ENCODE data around the gene TTF2.

TTF2 gene

DNA sequence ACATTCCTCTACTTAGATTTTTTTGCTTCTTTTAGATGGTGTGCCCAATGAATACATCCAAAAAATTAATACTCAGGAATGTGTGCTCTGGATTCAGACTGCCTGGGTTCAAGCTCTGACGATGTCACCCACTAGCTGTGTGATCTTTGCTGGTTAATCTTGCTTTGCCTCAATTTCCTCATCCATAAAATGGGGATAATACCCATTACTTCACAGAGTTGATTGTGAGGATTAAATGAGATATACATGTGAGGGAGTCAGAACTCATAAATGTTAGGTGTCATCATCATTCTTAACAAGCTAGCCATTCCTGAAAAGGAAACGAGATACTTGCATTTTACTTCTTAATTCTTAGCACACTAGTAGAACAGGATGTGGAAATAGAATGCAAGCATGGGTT is 12.9 kb upstream of the TTF2 start:
- DNase-seq, result no peak

DNA sequence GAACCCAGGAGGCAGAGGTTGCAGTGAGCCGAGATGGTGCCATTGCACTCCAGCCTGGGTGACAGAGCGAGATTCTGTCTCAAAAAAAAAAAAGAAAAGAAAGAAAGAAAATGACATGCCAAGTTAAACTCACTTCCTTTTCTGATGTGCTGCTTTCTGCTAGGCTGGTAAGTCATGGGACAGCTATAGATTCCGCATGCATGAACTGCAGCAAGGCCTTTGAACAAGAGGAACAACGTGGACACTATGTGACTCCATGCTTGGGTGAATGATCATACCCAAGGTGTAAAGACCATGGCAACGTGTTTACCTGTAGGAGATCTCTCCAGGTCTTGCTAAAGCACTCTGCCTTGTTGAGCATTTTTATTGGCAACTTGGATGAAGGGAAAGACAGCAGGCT is 10.3 kb upstream of the TTF2 start:
- no peak for DNase-seq

DNA sequence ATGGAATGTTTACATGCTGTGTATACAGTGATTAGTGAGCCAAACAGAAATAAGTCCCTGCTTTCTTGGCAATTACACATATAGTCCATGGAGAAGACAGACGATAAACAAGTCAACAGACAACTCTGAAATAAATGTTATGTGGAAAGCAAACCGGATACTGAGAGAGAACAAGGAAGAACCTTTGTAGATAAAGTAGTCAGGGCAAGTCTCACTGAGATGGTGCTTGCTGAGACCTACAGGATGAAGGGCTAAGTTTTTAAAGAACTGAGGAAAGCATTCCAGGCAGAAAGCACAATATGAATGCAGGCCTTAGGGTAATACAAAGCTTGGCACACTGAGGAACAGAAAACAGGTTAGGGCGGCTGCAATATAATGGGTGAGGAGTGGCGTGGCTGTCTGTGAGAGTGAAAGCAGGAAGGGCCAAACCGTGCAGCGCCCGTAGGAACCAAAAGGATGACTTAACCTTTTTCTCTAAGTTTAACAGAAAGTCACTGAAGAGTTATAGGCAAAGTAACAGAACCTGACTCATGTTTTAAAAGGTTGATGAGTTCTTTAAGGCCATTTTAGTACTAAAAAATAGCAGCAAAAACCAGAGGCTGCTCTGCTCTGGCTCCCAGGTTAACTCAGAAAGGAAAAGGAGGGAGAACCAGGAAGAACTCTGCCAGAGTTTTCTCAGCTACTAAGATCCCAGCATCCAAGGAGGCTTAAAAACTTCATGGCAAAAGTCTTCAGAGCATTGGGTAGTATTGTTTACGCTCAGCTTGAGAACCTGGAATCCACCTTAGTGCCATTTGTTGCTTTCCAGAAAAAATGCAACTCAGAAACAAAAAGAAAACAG is 8.7 kb upstream of the TTF2 start:
- DNase-seq, result no peak

DNA sequence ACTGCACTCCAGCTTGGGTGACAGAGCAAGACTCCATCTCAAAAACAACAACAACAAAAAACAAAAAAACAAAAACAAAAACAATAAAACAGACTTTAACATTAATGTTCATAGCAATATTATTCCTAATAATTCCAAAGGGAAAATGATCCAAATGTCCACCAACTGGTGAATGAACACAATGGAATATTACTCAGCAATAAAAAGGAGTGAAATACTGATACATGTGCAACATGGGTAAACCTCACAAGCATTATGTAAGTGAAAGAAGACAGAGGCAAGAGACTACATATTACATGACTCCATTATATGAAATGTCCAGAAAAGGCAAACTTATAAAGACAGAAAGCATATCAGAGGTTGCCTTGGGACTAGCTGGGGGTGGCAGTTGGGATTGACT is 6.1 kb upstream of the TTF2 start:
- no peak for DNase-seq

DNA sequence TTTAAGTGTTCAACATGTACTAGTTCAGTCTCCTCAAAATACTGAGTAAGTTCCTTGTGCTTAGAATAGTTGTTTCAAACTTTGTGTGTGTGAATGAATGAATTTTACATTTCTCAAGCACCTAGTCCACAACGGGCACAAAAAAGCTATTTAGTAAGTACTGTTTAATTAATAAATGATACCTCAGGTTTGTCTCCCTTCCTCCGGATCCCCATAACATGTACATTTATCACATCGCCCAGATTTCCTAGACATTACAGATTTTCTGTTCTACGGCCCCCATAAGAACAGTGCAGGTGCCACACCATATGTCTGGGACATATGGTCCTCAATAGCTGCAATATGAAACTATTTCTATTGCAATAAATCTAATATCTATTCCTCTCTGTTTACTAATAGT is 1.3 kb upstream of the TTF2 start:
- no peak for DNase-seq

DNA sequence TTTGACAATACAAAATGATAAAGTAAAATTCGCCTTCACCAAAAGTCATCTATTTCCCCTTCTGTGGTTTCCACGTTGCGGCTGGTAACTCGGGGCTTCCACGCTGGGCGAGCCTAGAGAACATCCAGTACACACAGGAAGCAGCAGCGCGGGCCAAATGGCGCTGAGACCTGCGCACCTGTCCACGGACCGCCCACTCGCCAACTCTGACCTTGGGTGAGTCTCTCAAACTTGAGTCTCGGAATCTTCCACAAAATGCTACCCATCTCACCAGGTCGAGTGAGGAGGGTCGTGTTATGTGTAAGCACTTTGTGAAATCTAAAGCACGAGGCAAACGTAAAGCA is 820 bp upstream of the TTF2 start:
- DNase-seq, result peak in 3 of 4 experiments; percentile 20 to 47 (median 32)

DNA sequence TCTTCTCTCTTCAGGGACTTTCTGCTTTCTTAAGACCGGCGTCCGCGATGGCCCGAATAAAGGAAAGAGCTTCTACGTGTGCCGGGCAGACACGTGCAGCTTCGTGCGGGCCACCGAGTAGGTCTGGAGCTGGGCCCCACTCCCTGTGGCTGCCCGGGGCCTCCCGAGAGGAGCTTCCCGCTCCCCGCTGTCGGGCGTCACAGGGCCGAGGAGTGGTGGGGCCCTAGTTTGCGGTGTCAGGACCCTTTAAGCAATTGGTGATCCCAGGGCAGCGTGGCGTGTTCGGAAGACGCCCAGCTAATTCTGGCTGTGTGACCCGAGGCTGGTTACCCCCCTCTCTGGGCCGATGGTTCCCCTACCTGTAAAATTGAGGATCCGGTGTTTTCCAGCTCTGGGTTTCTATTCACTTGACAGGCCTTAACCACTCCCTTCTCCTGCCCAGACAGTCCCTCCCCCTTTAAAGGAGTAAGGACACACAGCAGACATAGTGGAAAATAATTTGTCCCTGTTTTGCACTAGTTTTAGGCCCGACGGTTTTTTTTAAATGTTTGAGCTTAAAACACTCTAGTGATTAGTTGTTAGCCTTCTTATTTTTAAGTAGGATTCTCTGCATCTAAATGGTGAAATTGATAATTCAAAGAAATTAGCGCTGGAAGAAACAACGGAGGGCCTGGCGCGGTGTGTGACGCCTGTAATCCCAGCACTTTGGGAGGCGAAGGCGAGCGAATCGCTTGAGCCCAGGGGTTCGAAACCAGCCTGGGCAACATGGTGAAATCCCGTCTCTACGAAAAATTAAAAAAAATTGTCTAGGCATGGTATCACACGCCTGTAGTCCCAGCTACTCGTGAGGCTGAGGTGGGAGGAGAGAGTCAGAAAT is 553 bp downstream of the TTF2 start:
- DNase-seq, result no peak

DNA sequence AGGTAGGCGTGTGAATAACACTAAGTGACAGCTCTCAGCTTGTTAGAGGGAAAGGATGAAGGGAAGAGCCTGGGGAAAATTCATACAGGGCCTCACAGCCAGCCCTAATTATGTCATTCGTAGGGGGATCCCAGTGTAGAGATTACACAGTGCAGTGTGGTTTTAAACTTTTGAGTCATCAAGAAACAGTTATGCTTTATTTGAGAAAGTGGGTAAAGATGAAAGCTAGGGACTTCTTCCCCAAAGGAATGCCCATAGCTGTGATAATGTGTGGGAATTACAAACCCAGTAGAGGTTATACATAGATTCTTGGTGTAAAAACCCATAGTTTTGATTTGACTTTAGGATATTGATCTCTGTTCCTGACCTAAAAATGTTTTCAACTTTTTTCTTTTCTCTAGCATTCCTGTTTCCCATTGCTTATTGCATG is 1.9 kb downstream of the TTF2 start:
- no peak for DNase-seq

DNA sequence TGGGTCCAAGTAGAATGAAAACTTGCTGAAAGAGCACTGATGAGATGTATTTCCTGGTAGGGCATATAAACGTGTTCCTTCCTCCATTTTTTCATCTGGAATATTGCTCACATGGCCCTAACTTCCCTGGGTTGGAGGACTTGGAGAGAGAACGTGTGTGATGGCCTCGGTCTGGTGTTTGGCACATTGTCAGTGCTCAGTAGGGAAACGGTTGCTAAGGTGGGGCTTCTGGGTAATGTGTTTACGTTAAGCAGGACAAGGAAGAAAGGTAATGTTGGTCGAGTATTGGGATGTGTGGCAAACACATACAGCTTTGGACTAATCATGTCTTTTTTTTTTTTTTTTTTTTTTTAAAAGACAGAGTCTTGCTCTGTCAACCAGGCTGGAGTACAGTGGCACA is 6.2 kb downstream of the TTF2 start:
- no peak for DNase-seq

DNA sequence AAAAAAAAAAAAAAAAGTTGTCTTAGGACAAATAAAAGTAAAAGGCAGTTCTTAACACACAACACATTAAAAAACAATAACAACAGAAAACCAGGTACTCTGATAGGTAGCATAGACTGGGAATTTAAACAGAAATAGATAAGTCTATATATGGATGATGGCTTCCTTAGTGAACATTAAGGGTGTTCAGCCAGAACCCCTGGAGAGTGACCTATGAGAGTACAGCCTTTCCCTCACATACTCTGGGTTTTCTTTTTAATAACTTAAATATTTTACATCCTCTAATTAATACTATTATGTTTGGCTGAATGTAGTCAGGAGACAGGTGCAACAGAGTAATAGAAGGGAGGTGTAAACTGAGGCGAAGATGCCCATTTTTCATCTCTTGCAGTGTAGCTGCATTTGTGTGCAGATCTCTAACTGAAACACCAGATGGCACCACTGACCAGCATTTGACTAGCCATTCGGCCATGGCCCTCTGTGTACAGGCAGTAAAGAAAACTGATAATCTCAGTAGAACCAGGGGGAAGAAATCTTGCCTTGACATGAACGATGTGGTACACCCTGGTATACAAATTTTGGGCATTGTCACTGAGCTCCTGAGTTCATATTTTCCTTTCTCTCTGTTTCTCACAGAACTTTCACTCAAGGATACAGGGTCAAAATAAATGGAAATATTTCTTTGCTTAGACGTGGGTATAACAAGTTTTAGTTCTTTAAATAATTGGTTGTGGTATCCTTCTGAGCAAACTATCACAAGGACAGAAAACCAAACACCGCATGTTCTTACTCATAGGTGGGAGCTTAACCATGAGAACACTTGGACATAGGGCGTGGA is 7.6 kb downstream of the TTF2 start:
- DNase-seq, result no peak

DNA sequence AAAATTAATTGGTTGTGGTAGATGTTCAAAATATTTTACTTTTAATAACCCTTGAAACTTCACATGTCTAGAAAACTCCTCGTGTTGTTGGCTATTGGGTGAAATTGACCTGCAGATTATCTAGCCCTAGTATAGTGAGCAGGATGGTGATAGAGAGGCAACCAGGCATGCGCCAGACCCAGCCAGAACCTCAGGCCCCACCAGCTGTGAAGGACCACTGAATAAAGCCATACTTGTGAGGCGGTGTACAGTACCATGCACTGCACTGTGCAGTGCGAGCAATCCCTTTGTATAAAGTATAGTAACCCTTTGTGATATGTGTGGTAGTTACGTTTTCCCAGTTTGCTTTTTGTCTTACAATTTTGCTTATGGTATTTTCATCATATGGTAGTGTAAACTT is 8.5 kb downstream of the TTF2 start:
- no peak for DNase-seq

DNA sequence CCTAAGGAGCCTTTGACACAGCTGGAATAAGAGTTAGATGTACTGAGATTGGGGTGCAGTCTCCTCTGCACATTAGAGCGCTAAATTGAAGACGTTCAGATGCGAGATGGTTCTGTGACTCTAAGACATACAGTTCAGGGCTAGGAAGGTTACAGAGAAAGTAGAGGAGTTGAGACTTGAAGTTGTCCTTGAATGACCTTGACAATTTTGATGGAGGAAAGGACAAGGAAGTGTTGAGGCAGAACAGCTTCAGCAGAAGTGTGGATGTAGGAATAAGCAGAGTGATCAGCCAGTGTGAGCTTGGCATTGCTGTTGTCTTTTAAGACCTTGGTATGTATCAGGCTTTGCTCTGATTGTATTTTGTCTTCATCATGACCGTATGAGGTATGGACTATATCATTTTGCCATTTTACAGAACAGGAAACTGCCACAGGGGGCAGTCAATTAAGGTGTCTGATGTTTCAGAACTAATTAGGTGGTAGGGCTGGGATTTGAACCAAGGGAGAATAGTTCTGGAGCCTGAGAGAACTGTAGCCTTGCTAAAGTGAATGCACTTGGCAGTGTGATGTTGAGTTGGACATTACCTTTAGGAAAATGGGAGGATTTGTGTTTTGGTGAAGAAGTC is 9.2 kb downstream of the TTF2 start:
- no peak for DNase-seq

DNA sequence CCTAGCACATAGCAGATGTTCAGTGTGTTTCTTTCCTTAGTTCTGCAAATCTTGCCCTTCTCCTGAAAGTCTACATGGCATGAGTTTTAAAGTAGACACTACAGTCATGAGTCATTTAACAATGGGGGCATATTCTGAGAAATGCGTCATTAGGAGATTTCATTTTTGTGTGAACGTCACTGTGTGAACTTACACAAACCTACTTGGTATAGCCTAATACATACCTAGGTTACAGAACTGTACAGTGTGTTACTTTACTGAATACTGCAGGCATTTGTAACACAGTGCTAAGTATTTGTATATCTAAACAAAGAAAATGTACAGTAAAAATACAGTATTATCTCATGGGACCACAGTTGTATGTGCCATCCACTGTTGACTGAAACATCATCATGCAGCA is 10.0 kb downstream of the TTF2 start:
- no peak for DNase-seq

DNA sequence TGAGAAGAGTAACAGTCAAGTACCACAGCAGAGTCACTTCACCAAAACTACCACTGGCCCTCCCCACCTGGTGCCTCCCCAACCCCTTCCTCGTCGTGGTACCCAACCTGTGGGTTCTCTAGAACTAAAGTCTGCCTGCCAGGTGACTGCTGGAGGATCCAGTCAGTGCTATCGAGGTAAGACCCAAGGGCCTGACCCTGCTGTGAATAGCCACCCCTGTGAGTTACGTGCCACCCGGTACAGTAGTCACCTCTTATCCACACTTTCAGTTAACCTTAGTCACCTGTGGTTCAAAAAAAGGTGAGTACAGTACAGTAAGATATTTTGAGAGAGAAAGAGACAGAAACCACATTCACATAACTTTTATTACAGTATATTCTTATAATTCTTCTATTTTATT is 16.5 kb downstream of the TTF2 start:
- no peak for DNase-seq

DNA sequence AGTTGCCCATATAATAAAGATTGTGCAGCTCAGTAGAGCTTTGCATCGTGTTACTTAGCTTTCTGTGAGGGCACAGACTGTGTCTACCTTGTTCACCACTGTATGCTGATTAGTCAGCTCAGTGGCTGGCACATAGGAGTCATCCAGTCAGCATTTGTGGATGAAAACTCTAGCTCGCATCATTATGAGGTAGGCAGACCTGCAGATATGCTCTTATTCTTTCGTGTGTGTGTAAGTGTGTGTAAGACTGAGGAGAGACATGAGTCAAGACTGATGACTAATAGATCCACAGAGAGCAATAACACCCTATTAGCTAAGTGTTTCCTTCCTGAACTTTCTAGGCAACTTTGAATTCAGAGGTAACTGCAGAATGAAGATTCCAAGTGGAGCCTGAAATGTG is 17.1 kb downstream of the TTF2 start:
- DNase-seq, result no peak

DNA sequence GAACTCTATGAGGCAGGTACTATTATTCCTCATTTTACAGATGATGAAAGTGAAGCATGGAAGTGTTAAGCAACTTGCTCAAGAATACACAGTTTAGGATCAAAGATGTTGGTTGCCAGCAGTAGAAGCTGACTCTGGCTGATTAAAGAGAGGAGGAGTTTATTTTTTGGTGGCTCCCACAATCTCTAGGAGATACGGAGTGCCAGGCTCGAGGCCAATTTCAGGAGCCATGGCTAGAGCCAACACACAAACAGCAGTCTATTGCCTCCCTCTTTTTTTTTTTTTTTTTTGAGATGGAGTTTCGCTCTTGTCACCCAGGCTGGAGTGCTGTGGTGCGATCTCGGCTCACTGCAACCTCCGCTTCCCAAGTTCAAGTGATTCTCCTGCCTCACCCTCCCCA is 19.6 kb downstream of the TTF2 start:
- no peak for DNase-seq

DNA sequence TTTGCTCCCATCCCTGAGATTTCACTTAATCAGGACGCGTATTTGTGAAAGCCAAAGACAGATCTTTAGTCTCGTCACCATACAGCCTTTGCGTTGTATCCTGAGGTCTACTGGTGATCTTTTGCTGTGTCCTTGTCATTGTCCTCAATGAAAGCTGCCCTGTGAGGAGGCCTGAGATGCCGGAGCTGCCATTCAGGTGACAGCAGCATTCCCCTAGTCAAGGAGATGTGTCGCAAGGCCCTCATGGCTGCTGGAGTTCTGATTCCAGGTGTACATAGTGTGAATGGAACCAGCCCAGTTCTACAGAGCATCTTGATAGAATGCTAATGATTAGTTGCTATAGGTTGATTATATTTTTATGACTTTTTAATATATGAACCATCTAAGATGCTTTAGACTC is 24.1 kb downstream of the TTF2 start:
- no peak for DNase-seq

DNA sequence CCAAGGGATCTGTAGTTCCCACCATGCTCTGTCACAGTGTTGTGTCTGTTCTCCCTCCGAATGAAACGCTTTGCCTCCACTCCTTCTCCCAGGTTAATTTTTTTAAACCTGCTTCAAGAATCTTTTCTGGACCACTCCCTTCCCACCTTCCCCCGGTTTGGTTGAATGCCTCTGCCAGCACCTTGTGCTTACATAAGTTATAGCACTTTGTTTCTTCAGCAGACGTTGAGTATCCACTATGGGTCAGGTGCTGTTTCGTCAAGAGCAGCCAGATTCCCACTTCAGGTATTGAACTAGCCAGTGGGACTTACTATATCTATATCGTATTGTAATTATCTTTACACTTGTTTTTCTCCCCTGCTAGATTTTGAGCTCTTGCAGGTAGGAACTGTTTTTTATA is 27.6 kb downstream of the TTF2 start:
- DNase-seq, result no peak

DNA sequence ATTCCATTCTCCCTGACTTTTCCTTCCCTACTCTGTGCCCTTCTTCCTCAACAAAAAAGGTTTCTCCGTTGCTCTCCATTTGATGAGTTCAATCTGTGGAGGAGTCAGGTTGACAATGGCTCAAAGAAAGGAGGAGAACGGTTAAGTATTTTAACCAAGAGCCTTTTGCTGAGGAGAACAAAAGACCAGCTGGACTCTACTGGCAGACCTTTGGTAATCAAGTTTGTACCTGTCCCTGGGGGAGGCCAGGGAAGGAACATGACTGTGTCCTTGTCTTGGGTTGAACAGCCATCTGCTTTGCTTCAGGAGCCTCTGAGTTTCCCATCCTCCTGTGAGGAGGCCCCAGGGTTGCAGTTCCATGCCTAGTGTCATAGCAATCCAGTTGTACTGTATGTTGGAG is 29.9 kb downstream of the TTF2 start:
- DNase-seq, result no peak

DNA sequence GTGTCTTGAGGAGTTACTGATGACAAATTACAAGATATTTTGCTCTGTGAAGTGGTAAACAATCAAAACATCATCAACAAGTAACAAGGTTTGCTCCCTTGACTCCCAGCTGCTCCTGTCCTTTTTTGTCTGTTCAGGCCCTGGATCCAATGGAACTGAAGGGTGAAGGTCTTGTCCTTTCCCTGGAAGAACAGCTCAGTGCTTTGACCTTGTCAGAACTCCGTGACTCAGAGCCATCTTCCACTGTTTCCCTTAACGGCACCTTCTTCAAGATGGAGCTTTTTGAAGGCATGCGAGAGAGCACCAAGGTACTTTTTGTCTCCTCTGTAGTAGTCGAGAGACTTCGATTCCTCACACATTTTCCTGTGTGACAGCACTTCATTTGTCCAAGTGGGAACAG is 32.5 kb downstream of the TTF2 start:
- no peak for DNase-seq

DNA sequence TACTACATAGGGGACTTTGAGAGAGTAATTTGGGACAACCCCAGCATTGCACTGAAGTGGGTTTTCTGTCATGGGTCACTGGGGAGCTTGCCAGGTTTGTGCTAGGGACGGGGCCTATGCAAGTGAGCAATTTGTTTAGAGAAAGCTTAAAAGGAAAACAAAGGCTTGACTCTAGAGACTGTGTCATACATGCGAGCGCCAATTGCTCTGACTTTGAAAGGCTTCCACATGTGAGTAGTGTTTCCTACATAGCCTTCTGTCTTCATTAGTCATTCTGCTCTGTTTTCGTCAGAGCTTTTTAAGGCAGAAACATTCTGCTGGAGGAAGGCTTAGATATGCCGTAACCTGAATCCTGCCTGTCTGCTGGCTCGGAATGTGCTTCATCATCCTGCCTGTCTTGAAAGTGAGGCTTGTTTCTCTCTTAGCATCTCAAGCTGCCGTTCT is 33.0 kb downstream of the TTF2 start:
- no peak for DNase-seq

DNA sequence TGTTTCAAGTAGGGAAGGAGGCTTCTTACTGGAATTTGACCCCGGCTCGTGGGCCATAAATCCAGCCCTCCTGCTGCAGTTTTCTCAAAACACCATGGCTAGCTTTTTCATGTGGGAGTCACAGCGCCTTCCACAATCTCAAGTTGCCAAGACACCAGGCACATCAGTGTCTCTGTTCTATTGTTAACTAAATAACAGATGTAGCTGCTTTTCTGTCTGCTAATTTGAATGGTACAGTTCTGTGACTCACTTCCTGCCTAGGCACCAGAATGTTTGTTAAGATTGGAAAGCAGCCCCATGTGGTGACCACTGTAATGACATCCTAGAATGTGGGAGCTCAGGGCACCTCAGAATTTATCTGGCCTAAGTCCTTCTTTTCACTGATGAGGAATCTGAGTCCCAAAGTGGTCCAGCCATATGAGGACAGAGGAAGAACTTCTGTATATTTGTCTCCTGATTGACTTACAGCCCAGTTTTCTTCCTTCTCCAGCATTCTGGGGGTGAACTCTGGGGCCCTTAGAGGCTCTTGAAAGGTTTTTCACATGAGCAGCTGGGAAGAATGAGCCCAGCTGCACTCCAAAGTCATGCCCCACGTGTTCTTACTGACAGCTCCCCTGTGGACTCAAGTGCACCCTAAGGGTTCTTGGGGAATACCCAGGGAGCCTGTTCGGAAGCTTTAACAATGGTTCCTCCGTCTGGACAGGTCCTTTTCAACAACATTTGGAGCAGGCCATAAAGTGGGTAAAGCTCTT is 33.9 kb downstream of the TTF2 start:
- peak in 1 of 4 experiments; percentile 2 for DNase-seq

All from activated CD4-positive, CD25-positive, alpha-beta regulatory T cell (primary cell).